Right renal pelvis (tissue), 4 donors: ENCODE measurements around the gene CSAD. TPM values are rescaled to one million over a fixed set of nuclear protein-coding genes. Genes with fewer than 3 reads are reported as not detected.
"Not testable (repeated sequence)": the region's sequence is repeated elsewhere in the genome, so short reads cannot be mapped to it uniquely, and the experiment has no call there.

Experiments
- DNase-seq, 4 donors: peaks; one replicate each; pipeline ENCODE4 v3.0.0-alpha.2; 2013; ENCODE audit warnings: low read depth in 4 of 4, low spot score in 3 of 4, missing footprints in 1 of 4
- polyA plus RNA-seq, 4 donors: library from polyadenylated mRNA; unstranded; fragments of 120-200 nt; gene quantifications; one replicate each; pipeline ENCODE4 v1.2.1, GENCODE V29; 2013; ENCODE audit not compliant: insufficient read length in 4 of 4

Gene CSAD
- polyA plus RNA-seq, 4 donors = 34.5 to 56.4 (median 37.8) TPM

- no peak for DNase-seq
Measured at GRCh38 chr12:53219292-53219955, 38.7 kb upstream of the CSAD start.

GRCh38 chr12:53218551-53219291, 38.0 kb upstream of the CSAD start:
- DNase-seq = no peak

- DNase-seq = no peak
Measured at GRCh38 chr12:53217931-53218307, 37.2 kb upstream of the CSAD start.

- no peak for DNase-seq
Measured at GRCh38 chr12:53217051-53217930, 36.6 kb upstream of the CSAD start.

DNA sequence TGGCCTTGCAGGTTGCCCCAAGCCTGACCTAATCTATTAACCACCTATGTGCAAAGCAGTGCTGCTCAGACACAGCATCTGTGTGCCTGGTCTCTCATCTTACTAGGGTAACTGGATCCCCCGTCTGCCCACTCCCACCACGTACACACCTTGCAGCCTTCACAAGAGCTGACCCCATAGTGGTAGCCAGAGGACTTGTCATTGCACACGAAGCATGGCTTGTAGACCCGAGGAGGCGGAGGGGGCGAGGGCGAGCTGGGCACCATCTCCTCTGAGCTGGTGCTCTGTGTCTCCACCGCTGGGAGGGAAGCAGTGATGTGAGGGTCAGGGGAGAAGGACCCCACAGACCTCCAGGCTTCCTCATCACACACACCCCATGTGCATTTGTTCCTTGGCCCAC, 34.8 kb upstream of the CSAD start:
- no peak for DNase-seq

- no peak for DNase-seq
Measured at GRCh38 chr12:53214687-53215455, 34.1 kb upstream of the CSAD start.

GRCh38 chr12:53214221-53214620, 33.5 kb upstream of the CSAD start:
- no peak for DNase-seq

- no peak for DNase-seq
Measured at GRCh38 chr12:53213348-53213747, 32.6 kb upstream of the CSAD start.

- no peak for DNase-seq
Measured at GRCh38 chr12:53212931-53213330, 32.2 kb upstream of the CSAD start.

- DNase-seq = no peak
Measured at GRCh38 chr12:53211476-53212381, 31.0 kb upstream of the CSAD start.

DNA sequence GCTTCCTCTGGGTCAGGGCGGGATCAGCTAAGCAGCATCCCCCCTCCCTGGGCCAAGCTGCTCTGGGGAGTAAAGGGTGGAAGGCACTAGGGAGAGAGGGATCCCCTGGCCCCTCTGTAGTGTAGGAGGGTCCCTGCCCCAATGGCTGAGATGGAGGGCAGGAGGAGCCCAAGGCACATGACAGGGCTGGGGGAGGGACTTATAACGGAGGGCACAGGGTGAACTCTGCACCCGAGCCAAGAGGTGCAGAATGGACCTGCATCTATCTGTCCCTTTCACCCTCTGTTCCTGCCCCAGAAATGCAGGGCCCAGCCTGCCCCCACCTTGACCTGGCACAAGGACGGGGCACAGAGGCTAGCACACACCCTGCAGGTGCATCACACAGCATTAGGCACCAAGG, 30.1 kb upstream of the CSAD start:
- DNase-seq = no peak

DNA sequence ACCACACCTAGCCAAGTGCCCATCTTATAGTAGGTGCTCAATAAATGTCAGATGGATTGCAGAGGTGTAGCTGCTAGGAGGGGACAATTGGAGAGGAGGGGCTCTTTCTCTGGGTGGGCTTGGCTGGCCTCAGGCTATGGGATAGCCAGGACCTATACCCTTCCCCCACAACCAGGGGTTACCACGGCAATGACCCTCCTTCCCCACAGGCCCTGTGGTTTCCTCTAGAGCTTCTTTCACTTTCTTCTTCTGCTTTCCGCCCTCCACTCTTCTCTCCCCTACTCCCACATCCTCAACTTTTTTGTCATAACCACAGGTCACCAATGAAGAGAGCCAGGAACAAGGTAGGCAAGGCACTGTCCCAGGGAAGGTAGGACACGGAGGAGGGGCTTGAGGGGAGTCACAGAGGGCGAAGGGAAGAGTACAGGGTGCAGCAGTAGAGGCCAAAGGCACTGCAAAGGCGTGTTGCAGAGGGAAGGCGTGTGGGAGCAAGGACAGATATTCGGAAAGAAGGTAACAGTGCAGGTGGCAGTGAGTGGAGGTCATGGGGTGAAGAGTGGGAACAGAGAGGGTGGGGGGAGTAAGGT, 28.2 kb upstream of the CSAD start:
- DNase-seq = no peak

GRCh38 chr12:53208435-53208834, 27.7 kb upstream of the CSAD start:
- DNase-seq = no peak

DNA sequence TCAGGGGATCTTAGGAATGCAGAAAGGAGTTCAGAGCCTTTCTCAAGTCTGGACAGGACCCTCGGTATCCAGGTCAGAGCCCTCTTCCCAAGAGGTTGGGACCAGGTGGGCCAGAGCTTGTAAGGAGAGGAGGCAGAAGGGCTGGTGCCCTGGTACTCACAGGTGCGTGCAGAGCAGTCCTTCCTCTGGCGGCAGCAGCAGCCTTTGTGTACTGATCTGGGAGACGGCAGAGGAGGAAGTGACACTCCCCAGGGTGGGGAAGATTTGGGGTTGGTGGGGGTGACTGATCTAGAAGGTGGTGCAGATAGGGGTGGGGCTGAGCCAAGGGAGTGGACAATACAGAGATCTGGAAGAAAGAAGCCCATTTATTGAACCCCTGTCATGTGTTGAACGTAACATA, 26.3 kb upstream of the CSAD start, which contains the start of gene ITGB7:
TSS of gene ITGB7 (minus strand) at position 210 of the 400 bp plus-strand sequence. CDS start 6,808 bp downstream, outside the sequence.
- DNase-seq = no peak

GRCh38 chr12:53205747-53206419, 25.2 kb upstream of the CSAD start:
- no peak for DNase-seq

DNA sequence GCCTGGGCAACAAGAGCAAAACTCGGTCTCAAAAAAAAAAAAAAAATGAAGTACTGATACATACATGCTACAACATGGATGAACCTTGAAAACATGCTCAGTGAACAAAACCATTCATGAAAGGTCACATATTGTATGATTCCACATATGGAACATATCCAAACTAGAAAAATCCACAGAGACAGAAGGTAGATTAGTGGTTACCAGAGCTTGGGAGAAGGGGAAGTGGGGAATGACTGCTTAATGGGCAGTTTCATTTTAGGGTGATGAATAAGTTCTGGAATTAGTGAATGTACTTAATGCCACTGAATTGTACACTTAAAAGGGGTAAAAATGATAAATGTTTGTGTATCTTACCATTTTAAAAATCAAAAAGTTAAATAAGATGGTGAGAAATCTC, 23.6 kb upstream of the CSAD start:
- DNase-seq = no peak

DNA sequence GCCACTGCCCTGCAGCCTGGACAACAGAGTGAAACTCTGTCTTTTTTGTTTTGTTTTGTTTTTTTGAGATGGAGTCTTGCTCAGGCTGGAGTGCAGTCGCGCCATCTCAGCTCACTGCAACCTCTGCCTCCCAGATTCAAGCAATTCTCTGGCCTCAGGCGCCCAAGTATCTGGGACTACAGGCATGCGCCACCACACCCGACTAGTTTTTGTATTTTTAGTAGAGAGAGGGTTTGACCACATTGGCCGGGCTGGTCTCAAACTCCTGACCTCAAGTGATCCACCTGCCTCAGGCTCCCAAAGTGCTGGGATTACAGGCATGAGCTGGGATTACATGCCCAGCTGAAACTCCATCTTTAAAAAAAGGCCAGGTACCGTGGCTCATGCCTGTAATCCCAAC, 21.6 kb upstream of the CSAD start:
- DNase-seq = not testable (repeated sequence)

DNA sequence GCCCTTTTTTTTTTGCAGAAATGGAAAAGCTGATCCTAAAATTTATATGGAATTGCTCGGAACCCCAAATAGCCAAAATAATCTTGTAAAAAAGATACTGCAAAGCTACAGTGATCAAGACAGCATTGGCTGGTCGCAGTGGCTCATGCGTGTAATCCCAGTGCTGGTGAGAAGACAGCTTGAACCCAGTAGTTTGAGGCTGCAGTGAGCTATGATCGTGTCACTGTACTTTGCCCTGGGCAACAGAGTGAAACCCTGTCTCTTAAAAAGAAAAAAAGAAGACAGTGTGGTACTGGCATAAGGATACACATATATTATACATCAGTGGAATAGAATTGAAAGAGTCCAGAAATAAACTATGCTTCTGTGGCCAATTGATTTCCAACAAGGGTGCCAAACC, 20.9 kb upstream of the CSAD start:
- no peak for DNase-seq

DNA sequence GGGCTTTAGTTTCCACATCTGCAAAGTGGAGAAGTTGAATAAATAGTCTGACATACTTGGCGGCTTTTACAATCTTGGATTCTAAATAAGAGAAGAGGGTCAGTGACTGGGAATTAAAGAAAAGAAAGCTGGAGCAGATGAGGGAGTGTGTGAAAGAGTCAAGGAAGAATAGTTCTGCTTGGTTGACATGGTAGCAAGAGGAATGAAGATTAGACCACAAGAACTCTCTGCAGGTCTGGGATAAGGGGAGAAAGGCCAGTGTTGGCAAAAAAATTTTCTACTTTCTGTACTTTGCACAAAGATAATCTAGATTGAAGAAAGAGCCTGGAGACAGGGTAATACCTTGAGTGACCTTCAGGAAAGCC, 20.4 kb upstream of the CSAD start:
- DNase-seq = no peak
